HEK293 (cell line): Measurements from ENCODE around the gene PLCXD1.
A peak's percentile ranks its signal among the peaks of the same experiment; 100 is the strongest.

ENCODE experiments used
- CTCF ChIA-PET: fragments of 350-600 bp; formaldehyde crosslinking; extraction: SDS; loops from one replicate; lab custom pipeline; 2021; ENCODE audit warnings: antibody characterized with exemption; lab: Yijun Ruan, JAX
- POLR2A ChIA-PET: fragments of 300-600 bp; formaldehyde crosslinking; extraction: SDS; loops from one replicate; lab custom pipeline; 2020; ENCODE audit warnings: antibody characterized with exemption, inconsistent platforms; lab: Yijun Ruan, JAX
- H3K27ac ChIP-seq: fragments of 200-500 bp; sonication (Bioruptor generic); 2 replicates; pipeline ENCODE4 v1.5.1; 2014; ENCODE audit warnings: low read depth, low read length, control low read depth, inconsistent platforms; ENCODE audit errors: extremely low read depth
- H3K36me3 ChIP-seq, 2 experiments: fragments of 200-500 bp in 1 of 2; sonication (Bioruptor generic) in 1 of 2; 1 replicate in 1 of 2; 2 replicates in 1 of 2; pipeline ENCODE4 v1.5.1; 2014 to 2017; ENCODE audit warnings: inconsistent platforms in 2 of 2, low read length in 2 of 2; ENCODE audit not compliant: control insufficient read depth in 2 of 2, insufficient read depth in 1 of 2
- H3K4me1 ChIP-seq: fragments of 200-500 bp; sonication (Bioruptor generic); 2 replicates; pipeline ENCODE4 v1.5.1; 2014; ENCODE audit warnings: mild to moderate bottlenecking, low read length, inconsistent platforms; ENCODE audit not compliant: control insufficient read depth, insufficient read depth
- H3K4me3 ChIP-seq: 2 replicates; pipeline ENCODE4 v1.5.1; 2011; ENCODE audit warnings: low read depth, mild to moderate bottlenecking, control low read depth, low read length, moderate library complexity
- H3K9me3 ChIP-seq: fragments of 200-500 bp; sonication (Bioruptor generic); 2 replicates; pipeline ENCODE4 v1.5.1; 2014; ENCODE audit warnings: low read depth, low read length, inconsistent platforms; ENCODE audit not compliant: control insufficient read depth, insufficient read depth
- GLI2 ChIP-seq: fragments of 450-650 bp; formaldehyde crosslinking; IDR thresholded peaks from 2 replicates; pipeline ENCODE4; 2017; ENCODE audit warnings: missing biosample characterization, missing genetic modification characterization, low read depth, borderline replicate concordance
- HOXC10 ChIP-seq: sonication (generic); formaldehyde crosslinking; IDR thresholded peaks from 2 replicates; pipeline ENCODE4 v1.8.1; 2023; ENCODE audit warnings: mild to moderate bottlenecking, missing genetic modification reagents
- KLF16 ChIP-seq: fragments of 450-650 bp; formaldehyde crosslinking; IDR thresholded peaks from 2 replicates; pipeline ENCODE4 v1.5.1; 2017; ENCODE audit warnings: missing biosample characterization, missing genetic modification characterization
- SETDB1 ChIP-seq: IDR thresholded peaks from one replicate; pipeline ENCODE4 v1.6.1; 2017; ENCODE audit warnings: mild to moderate bottlenecking, low read length, moderate library complexity, mixed read lengths; ENCODE audit not compliant: insufficient read length
- ZEB2 ChIP-seq: fragments of 450-650 bp; formaldehyde crosslinking; IDR thresholded peaks from 2 replicates; pipeline ENCODE4 v1.5.1; 2016; ENCODE audit warnings: missing biosample characterization, missing genetic modification characterization
- ZIC2 ChIP-seq: fragments of 450-650 bp; formaldehyde crosslinking; IDR thresholded peaks from 2 replicates; pipeline ENCODE4 v1.5.1; 2016; ENCODE audit warnings: missing biosample characterization, missing genetic modification characterization
- ZNF146 ChIP-seq: fragments of 450-650 bp; formaldehyde crosslinking; IDR thresholded peaks from 2 replicates; pipeline ENCODE4 v1.5.1; 2016; ENCODE audit warnings: missing biosample characterization, missing genetic modification characterization
- ZNF214 ChIP-seq: fragments of 450-650 bp; formaldehyde crosslinking; IDR thresholded peaks from 2 replicates; pipeline ENCODE4 v1.5.1; 2017; ENCODE audit warnings: missing biosample characterization, mild to moderate bottlenecking, missing genetic modification characterization, borderline replicate concordance
- ZNF473 ChIP-seq: fragments of 450-650 bp; formaldehyde crosslinking; IDR thresholded peaks from 2 replicates; pipeline ENCODE4 v1.5.1; 2017; ENCODE audit warnings: missing biosample characterization, missing genetic modification characterization
- ZNF580 ChIP-seq: fragments of 450-650 bp; formaldehyde crosslinking; IDR thresholded peaks from 2 replicates; pipeline ENCODE4 v1.5.1; 2016; ENCODE audit warnings: missing biosample characterization, missing genetic modification characterization
- ZNF596 ChIP-seq: fragments of 450-650 bp; IDR thresholded peaks from 2 replicates; pipeline ENCODE4 v1.5.0; 2018; ENCODE audit warnings: missing biosample characterization, mild to moderate bottlenecking, missing genetic modification characterization, moderate library complexity
- ZNF654 ChIP-seq: fragments of 450-650 bp; formaldehyde crosslinking; IDR thresholded peaks from 2 replicates; pipeline ENCODE4 v1.5.1; 2016; ENCODE audit warnings: low read depth, missing biosample characterization, missing genetic modification characterization
- ZNF76 ChIP-seq: fragments of 450-650 bp; formaldehyde crosslinking; IDR thresholded peaks from 2 replicates; pipeline ENCODE4; 2016; ENCODE audit warnings: low read depth, missing biosample characterization, missing genetic modification characterization, borderline replicate concordance

PLCXD1 gene

GRCh38 chrX:258291-259040, 22.7 kb upstream of the PLCXD1 start:
- Histone ChIP-seq H3K9me3 (no peaks in the 10 kb centered on the region), H3K4me3 (no peak overlapping the region), H3K4me1 (no peaks in the 10 kb centered on the region), H3K36me3 (no peaks in the 10 kb centered on the region), H3K27ac (no peak overlapping the region)
- ChIA-PET CTCF (no interaction called here), POLR2A (no interaction called here)
- TF ChIP-seq ZNF596 (tag by site-specific recombination) (peak; percentile 59), ZIC2 (0 out of 2 replicates have a peak, but pooled peaks have one; percentile 5), ZEB2 (no peak), KLF16 (no peak), ZNF146 (tag by site-specific recombination) (peak; percentile 100), ZNF580 (tag by site-specific recombination) (peak; percentile 66)

DNA sequence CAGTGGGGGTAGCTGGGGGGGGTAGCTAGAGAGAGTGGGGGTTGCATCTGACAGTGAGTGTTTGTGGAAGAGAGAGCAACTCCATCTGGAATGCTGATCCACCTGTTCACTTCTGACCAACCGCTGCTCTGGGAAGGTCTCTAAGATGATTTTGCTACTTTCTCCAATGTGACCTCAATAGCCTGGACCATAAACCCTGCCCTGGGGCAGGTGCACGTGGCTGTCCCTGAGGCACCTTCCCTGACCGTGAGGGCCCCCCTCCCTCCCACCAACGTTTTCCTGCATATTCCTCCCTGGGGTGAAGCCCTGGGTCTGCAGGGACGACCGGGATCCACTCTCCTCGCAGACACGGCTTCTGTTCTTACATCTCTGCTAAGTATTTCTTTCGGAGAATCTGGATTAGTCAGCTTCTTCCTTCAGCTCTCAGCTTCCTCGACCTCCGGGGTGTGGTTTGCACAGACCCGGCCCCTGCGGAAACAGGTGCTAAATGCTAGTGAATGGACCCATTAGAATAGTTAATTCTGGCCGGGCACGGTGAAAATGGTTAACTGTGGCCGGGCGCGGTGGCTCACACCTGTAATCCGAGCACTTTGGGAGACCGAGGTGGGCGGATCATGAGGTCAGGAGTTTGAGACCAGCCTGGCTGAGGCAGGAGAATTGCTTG, 21.4 kb upstream of the PLCXD1 start:
- ChIA-PET POLR2A (no interaction called here), CTCF (no interaction called here)
- Histone ChIP-seq H3K9me3 (no peaks in the 10 kb centered on the region), H3K27ac (no peak overlapping the region), H3K4me1 (no peaks in the 10 kb centered on the region), H3K4me3 (no peak overlapping the region), H3K36me3 (no peaks in the 10 kb centered on the region)
- TF ChIP-seq ZNF654 (tag by site-specific recombination), result no peak
- peak; percentile 44 for TF ChIP-seq ZNF596 (tag by site-specific recombination)
- no peak for TF ChIP-seq GLI2 (tag by site-specific recombination)
- TF ChIP-seq ZNF76 (tag by site-specific recombination), result no peak
- TF ChIP-seq SETDB1, result no peak

DNA sequence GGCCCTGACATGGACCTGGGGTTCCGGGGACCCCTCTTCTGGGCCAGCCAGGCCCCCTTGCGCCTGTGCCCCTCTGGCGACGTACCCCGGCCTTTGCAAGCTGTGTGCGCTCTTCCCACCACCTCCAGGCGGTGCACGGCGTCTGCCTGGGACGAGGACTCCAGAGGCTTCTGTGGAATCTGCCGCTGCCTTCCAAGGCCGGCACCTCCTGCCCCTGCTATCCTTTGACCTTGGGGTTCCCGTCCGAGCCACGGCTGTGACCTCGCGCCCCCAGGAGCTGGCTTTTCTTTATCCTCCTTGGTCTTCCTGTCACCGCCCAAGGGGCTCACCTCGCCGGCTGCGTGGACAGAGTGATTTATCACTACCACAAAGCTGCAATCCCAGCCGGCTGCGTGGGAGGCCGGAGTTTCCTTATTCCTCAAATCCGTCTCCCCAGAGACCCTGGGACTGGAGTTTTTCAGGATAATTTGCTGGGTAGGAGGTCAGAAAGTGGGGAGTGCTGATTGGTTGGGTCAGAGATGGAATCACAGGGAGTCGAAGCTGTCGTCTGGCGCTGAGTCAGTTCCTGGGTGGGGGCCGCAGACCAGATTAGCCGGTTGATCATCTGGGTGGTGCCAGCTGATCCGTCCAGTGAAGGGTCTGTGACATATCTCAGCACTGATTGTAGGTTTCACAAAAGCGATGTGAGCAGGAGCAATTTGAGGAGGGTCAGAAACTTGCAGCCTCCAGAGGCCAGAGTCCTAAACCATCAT, 19.8 kb upstream of the PLCXD1 start:
- H3K36me3 ChIP-seq, result no peaks in the 10 kb centered on the region
- CTCF ChIA-PET, result no interaction called here
- no peaks in the 10 kb centered on the region for H3K4me1 ChIP-seq
- H3K4me3 ChIP-seq, result no peak overlapping the region
- no peaks in the 10 kb centered on the region for H3K9me3 ChIP-seq
- no peak for TF ChIP-seq ZNF214 (tag by site-specific recombination)
- TF ChIP-seq HOXC10 (CRISPR knock-in tag), result no peak
- TF ChIP-seq ZIC2, result peak; percentile 49; the same call in 1 of the 2 replicates
- TF ChIP-seq, all 188 proteins: peak for 1
- POLR2A ChIA-PET, result no interaction called here
- H3K27ac ChIP-seq, result no peak overlapping the region

- POLR2A ChIA-PET, result no interaction called here
- H3K36me3 ChIP-seq, result no peaks in the 10 kb centered on the region
- H3K9me3 ChIP-seq, result no peaks in the 10 kb centered on the region
- CTCF ChIA-PET, result no interaction called here
- no peak overlapping the region for H3K27ac ChIP-seq
- no peaks in the 10 kb centered on the region for H3K4me1 ChIP-seq
- TF ChIP-seq ZNF473 (tag by site-specific recombination), result no peak
- H3K4me3 ChIP-seq, result no peak overlapping the region
Observed at GRCh38 chrX:261919-262352, 19.2 kb upstream of the PLCXD1 start.
